ENCODE measurements around the gene PCP4L1. TPM values are rescaled to one million over a fixed set of nuclear protein-coding genes. Genes with fewer than 3 reads are reported as not detected.
A peak's percentile ranks its signal among the peaks of the same experiment; 100 is the strongest.

The PCP4L1 gene
- total RNA-seq, 1 experiment from 2014 or later = 2.5 TPM

DNA sequence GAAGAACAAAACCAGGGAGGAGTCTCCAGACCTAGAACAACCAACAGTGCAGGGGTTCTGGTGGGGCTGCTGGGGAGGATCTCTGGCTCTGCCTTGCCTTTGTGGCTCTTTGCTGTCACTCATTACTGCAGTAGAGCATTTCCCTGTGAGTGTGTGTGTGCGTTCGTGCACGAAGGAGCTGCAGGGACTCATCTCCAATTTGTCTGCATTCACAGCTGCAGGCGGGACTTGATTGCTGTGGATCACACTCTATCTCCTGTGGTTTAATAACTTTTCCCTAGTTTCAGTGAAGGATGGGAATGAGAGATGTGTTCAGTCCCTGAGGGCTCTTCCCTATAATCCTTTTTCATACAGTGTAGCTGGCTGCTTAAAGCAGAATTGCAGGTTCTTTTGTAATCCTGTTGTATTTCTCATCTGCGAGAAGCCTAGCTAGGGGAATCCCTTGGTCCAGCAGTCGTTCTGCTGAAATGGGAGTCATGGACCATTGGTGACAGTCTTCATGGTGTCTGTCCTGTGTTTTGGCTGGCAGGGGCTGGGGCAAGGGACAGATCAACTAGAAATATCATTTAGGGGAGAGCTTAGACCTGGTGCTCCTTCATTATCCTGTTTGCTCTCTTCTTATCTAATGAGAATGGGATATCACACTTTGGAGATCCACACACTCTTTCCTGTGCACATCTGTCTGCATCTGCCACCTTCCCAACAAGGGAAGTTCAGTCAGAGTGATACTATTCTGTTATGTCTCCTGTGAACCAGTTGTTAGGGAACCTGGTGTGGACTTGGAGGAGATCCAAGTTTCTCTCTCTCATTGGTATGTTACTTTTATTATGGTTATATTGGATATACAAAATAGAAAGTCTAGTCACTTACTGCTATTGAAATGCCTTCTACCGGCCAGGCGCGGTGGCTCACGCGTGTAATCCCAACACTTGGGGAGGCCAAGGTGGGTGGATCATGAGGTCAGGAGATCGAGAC lies 3.0 kb downstream of the PCP4L1 start:
- peak overlapping the region; percentile 76 for H3K27ac Mint-ChIP-seq (ENCODE audit: unreplicated experiment)
- peak overlapping the region; percentile 63 for H3K4me3 Mint-ChIP-seq (ENCODE audit: unreplicated experiment)
- H3K9me3 ChIP-seq = peaks cover 12% of the 10 kb centered on the region
- H3K27me3 Mint-ChIP-seq (ENCODE audit: insufficient read depth, unreplicated experiment) = no peaks in the 10 kb centered on the region
- peaks cover 16% of the 10 kb centered on the region for H3K4me1 Mint-ChIP-seq (ENCODE audit: low read depth, unreplicated experiment)
- no peaks in the 10 kb centered on the region for H3K36me3 ChIP-seq (ENCODE audit: control insufficient read depth, insufficient read depth, low read length)
- no peaks in the 10 kb centered on the region for H3K27me3 ChIP-seq (replicated peaks; ENCODE audit: control insufficient read depth, insufficient read depth, low read length)
- POLR2A ChIA-PET = interaction anchor here (1.3 kb wide), 1 partner anchor 53 kb away, joined by 5 read pairs; the partner anchor contains the start of gene SDHC
- peaks cover 13% of the 10 kb centered on the region; the same call in 1 of the 2 replicates for H3K4me1 ChIP-seq
- DNase-seq = peak in 1 of 2 experiments; percentile 29
- CTCF ChIA-PET = interaction anchor here (1.2 kb wide), 1 partner anchor 36 kb away, joined by 3 read pairs; the partner anchor contains the start of gene TOMM40L
- intact Hi-C loops (cut with micrococcal nuclease; ENCODE audit: unreplicated experiment) = no loop called here
- 0 out of 2 replicates have a peak overlapping the region, but pooled peaks have one; percentile 9 for H3K4me3 ChIP-seq (ENCODE audit: low read depth, low read length)
- TF ChIP-seq, protein P1, sequence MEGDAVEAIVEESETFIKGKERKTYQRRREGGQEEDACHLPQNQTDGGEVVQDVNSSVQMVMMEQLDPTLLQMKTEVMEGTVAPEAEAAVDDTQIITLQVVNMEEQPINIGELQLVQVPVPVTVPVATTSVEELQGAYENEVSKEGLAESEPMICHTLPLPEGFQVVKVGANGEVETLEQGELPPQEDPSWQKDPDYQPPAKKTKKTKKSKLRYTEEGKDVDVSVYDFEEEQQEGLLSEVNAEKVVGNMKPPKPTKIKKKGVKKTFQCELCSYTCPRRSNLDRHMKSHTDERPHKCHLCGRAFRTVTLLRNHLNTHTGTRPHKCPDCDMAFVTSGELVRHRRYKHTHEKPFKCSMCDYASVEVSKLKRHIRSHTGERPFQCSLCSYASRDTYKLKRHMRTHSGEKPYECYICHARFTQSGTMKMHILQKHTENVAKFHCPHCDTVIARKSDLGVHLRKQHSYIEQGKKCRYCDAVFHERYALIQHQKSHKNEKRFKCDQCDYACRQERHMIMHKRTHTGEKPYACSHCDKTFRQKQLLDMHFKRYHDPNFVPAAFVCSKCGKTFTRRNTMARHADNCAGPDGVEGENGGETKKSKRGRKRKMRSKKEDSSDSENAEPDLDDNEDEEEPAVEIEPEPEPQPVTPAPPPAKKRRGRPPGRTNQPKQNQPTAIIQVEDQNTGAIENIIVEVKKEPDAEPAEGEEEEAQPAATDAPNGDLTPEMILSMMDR (IDR thresholded peaks at IDR 0.05; ENCODE audit: insufficient read depth in 1 of 2, low read depth in 1 of 2, low read length in 1 of 2, severe bottlenecking in 1 of 2, unreplicated experiment in 1 of 2) = no peak
- H3K9me3 Mint-ChIP-seq (ENCODE audit: unreplicated experiment) = peaks cover 10% of the 10 kb centered on the region
- H3K36me3 Mint-ChIP-seq (ENCODE audit: insufficient read depth, unreplicated experiment) = peaks cover 12% of the 10 kb centered on the region
- no TSS peak for BruUV-seq (replicated peaks)

DNA sequence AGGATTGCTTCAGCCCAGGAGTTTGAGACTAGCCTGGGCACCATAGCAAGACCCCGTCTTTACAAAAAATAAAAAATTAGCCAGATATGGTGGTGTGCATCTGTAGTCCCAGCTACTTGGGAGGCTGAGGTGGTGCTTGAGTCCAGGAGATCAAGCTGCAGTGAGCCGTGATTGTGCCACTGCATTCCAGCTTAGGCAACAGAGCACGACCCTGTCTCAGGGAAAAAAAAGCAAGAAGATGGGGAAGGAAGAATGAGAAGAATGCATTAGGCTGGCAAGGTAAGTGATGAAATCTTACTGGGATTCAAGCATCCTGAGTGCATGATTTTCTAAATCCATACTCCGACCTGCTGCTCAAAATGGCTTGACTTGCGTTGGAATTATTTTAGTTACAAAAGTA lies 6.8 kb downstream of the PCP4L1 start:
- POLR2A ChIA-PET = no interaction called here
- Mint-ChIP-seq H3K27me3 (ENCODE audit: insufficient read depth, unreplicated experiment) (no peaks in the 10 kb centered on the region), H3K4me3 (ENCODE audit: unreplicated experiment) (no peak overlapping the region), H3K27ac (ENCODE audit: unreplicated experiment) (no peak overlapping the region), H3K9me3 (ENCODE audit: unreplicated experiment) (no peaks in the 10 kb centered on the region), H3K4me1 (ENCODE audit: low read depth, unreplicated experiment) (peaks cover 14% of the 10 kb centered on the region), H3K36me3 (ENCODE audit: insufficient read depth, unreplicated experiment) (peaks cover 4% of the 10 kb centered on the region)
- Histone ChIP-seq H3K4me3 (ENCODE audit: low read depth, low read length) (no peak overlapping the region), H3K27me3 (replicated peaks; ENCODE audit: control insufficient read depth, insufficient read depth, low read length) (no peaks in the 10 kb centered on the region), H3K9me3 (no peaks in the 10 kb centered on the region), H3K36me3 (ENCODE audit: control insufficient read depth, insufficient read depth, low read length) (no peaks in the 10 kb centered on the region), H3K4me1 (peaks cover 12% of the 10 kb centered on the region; the same call in 1 of the 2 replicates)
- peak in 1 of 2 experiments; percentile 36 for DNase-seq
- CTCF ChIA-PET = no interaction called here
- TF ChIP-seq, protein P1 (IDR thresholded peaks at IDR 0.05; ENCODE audit: insufficient read depth in 1 of 2, low read depth in 1 of 2, low read length in 1 of 2, severe bottlenecking in 1 of 2, unreplicated experiment in 1 of 2) = no peak
- intact Hi-C loops (cut with micrococcal nuclease; ENCODE audit: unreplicated experiment) = no loop called here
- no TSS peak for BruUV-seq (replicated peaks)

DNA sequence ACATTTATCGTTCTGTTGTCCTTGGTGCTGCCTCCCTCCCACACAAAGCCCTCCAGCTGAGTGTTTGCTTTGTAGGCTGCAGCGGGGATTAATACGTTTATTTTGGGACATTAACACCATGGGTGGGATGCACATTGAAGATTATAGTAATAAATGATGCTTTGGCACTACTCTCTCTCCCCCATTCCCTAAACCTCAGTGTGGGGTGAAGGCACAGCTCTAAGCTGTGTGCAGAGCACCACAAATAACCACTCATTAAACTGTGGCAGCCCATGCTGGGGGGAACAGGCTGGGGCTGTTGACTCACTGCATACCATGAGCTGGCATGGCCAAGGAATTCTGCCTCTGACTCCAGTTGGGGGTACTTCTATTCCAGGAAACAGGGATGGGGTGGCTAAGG lies 7.7 kb downstream of the PCP4L1 start:
- H3K4me3 Mint-ChIP-seq (ENCODE audit: unreplicated experiment) = no peak overlapping the region
- no peaks in the 10 kb centered on the region for H3K36me3 ChIP-seq (ENCODE audit: control insufficient read depth, insufficient read depth, low read length)

More for the DNA sequence above, 7.7 kb downstream of the PCP4L1 start:
- Histone ChIP-seq H3K4me1 (peaks cover 4% of the 10 kb centered on the region; the same call in 1 of the 2 replicates), H3K9me3 (no peaks in the 10 kb centered on the region), H3K4me3 (ENCODE audit: low read depth, low read length) (no peak overlapping the region), H3K27me3 (replicated peaks; ENCODE audit: control insufficient read depth, insufficient read depth, low read length) (no peaks in the 10 kb centered on the region)
- intact Hi-C loops (cut with micrococcal nuclease; ENCODE audit: unreplicated experiment) = no loop called here
- TF ChIP-seq, protein P1 (IDR thresholded peaks at IDR 0.05; ENCODE audit: insufficient read depth in 1 of 2, low read depth in 1 of 2, low read length in 1 of 2, severe bottlenecking in 1 of 2, unreplicated experiment in 1 of 2) = no peak
- POLR2A ChIA-PET = no interaction called here
- CTCF ChIA-PET = no interaction called here
- no peak for DNase-seq
- no peaks in the 10 kb centered on the region for H3K36me3 Mint-ChIP-seq (ENCODE audit: insufficient read depth, unreplicated experiment)
- H3K9me3 Mint-ChIP-seq (ENCODE audit: unreplicated experiment) = no peaks in the 10 kb centered on the region
- peak overlapping the region; percentile 42 for H3K27ac Mint-ChIP-seq (ENCODE audit: unreplicated experiment)
- H3K4me1 Mint-ChIP-seq (ENCODE audit: low read depth, unreplicated experiment) = peaks cover 6% of the 10 kb centered on the region
- H3K27me3 Mint-ChIP-seq (ENCODE audit: insufficient read depth, unreplicated experiment) = no peaks in the 10 kb centered on the region
- no TSS peak for BruUV-seq (replicated peaks)
